22Rv1 (cell line): Measurements from ENCODE around the gene GLP2R.

ENCODE experiments used
- CTCF ChIP-seq: fragments of 450-650 bp; IDR thresholded peaks from 2 replicates; pipeline ENCODE4 v1.5.1; 2017; ENCODE audit warnings: mild to moderate bottlenecking
- ZFX ChIP-seq: fragments of 450-650 bp; IDR thresholded peaks from 2 replicates; pipeline ENCODE4 v1.6.1; 2017; ENCODE audit warnings: antibody characterized with exemption, borderline replicate concordance

- TF ChIP-seq CTCF: no peak
- no peak for TF ChIP-seq ZFX
Measured at GRCh38 chr17:9806699-9807098, 19.0 kb upstream of the GLP2R start.
